DND-41 (cell line): Measurements from ENCODE around the gene NAA60.

Experiments
- ATAC-seq: fragments of 200-7000 bp; cut with Tn5 transposase; 3 replicates; pipeline ENCODE4 v1.9.1; 2021; ENCODE audit warnings: low read depth; ENCODE audit not compliant: insufficient read depth
- DNase-seq: peaks from one replicate; pipeline ENCODE4 v3.0.0-alpha.2; 2020
- H2AFZ ChIP-seq: 2 replicates; pipeline ENCODE4 v1.6.0; 2012; ENCODE audit warnings: low read depth, low read length
- H3K27ac ChIP-seq: 2 replicates; pipeline ENCODE4 v1.5.1; 2012; ENCODE audit warnings: low read length, inconsistent platforms
- H3K27me3 ChIP-seq: fragments of 200-600 bp; sonication (generic); 2 replicates; pipeline ENCODE4 v1.6.0; 2012; ENCODE audit warnings: low read length, mild to moderate bottlenecking, inconsistent platforms; ENCODE audit not compliant: insufficient read depth, poor library complexity
- H3K36me3 ChIP-seq: 2 replicates; pipeline ENCODE4 v1.5.1; 2012; ENCODE audit warnings: low read length, inconsistent platforms; ENCODE audit not compliant: insufficient read depth
- H3K4me1 ChIP-seq: 2 replicates; pipeline ENCODE4 v1.5.1; 2012; ENCODE audit warnings: mild to moderate bottlenecking, low read length; ENCODE audit not compliant: insufficient read depth
- H3K4me2 ChIP-seq: 2 replicates; pipeline ENCODE4 v1.6.0; 2012; ENCODE audit warnings: mild to moderate bottlenecking, moderate library complexity, low read length, inconsistent platforms; ENCODE audit not compliant: insufficient read depth
- H3K4me3 ChIP-seq, 2 experiments: fragments of 200-600 bp in 1 of 2; shearing (Covaris generic) in 1 of 2; 2 replicates each; pipeline ENCODE4 v1.5.1; 2012 to 2016; ENCODE audit warnings: inconsistent platforms in 2 of 2, low read length in 2 of 2, mild to moderate bottlenecking in 2 of 2, low read depth in 1 of 2, moderate library complexity in 1 of 2
- H3K79me2 ChIP-seq: 2 replicates; pipeline ENCODE4 v1.6.0; 2012; ENCODE audit warnings: low read length, inconsistent platforms; ENCODE audit not compliant: insufficient read depth
- H3K9ac ChIP-seq: 2 replicates; pipeline ENCODE4 v1.6.0; 2012; ENCODE audit warnings: low read depth, mild to moderate bottlenecking, inconsistent platforms, low read length, moderate library complexity
- H3K9me3 ChIP-seq: 2 replicates; pipeline ENCODE4 v1.5.1; 2012; ENCODE audit warnings: low read length, moderate library complexity, mild to moderate bottlenecking, inconsistent platforms; ENCODE audit not compliant: insufficient read depth, severe bottlenecking
- H4K20me1 ChIP-seq: 2 replicates; pipeline ENCODE4 v1.6.0; 2012; ENCODE audit warnings: low read length; ENCODE audit not compliant: insufficient read depth
- CTCF ChIP-seq: IDR thresholded peaks from 2 replicates; pipeline ENCODE4 v1.5.1; 2012; ENCODE audit warnings: borderline replicate concordance, low read length, moderate library complexity, mild to moderate bottlenecking; ENCODE audit not compliant: poor library complexity, severe bottlenecking; ENCODE audit errors: extremely low read depth
- EZH2 ChIP-seq: IDR thresholded peaks from 3 replicates; pipeline ENCODE4 v1.6.1; 2012; ENCODE audit warnings: borderline replicate concordance, low read depth, mild to moderate bottlenecking, moderate library complexity, low read length, inconsistent platforms; ENCODE audit not compliant: severe bottlenecking

The NAA60 gene

GRCh38 chr16:3530371-3530914, 87.0 kb downstream of the NAA60 start:
- TF ChIP-seq EZH2 (no peak), CTCF (no peak)
- Histone ChIP-seq H3K9ac (no peak overlapping the region), H2AFZ (no peak overlapping the region), H4K20me1 (no peaks in the 10 kb centered on the region), H3K4me1 (no peaks in the 10 kb centered on the region), H3K27me3 (no peaks in the 10 kb centered on the region), H3K9me3 (no peaks in the 10 kb centered on the region), H3K79me2 (no peaks in the 10 kb centered on the region), H3K4me3 (no peak overlapping the region), H3K27ac (no peak overlapping the region), H3K36me3 (peaks cover 29% of the 10 kb centered on the region), H3K4me2 (no peak overlapping the region)
- ATAC-seq: no peak
- no peak for DNase-seq

- ATAC-seq (no peak), DNase-seq (no peak)
- no peaks in the 10 kb centered on the region for H3K79me2 ChIP-seq
- no peak overlapping the region for H3K4me3 ChIP-seq
- no peak overlapping the region for H3K9ac ChIP-seq
- no peaks in the 10 kb centered on the region for H3K27me3 ChIP-seq
- no peak overlapping the region for H3K27ac ChIP-seq
- no peaks in the 10 kb centered on the region for H3K9me3 ChIP-seq
- H2AFZ ChIP-seq: no peak overlapping the region
- H3K4me2 ChIP-seq: no peak overlapping the region
- peaks cover 20% of the 10 kb centered on the region for H3K36me3 ChIP-seq
- no peaks in the 10 kb centered on the region for H3K4me1 ChIP-seq
- no peaks in the 10 kb centered on the region for H4K20me1 ChIP-seq
- TF ChIP-seq CTCF: no peak
- TF ChIP-seq EZH2: no peak
These were observed 89.3 kb downstream of the NAA60 start for GRCh38 chr16:3532741-3533140.

- DNase-seq (no peak), ATAC-seq (no peak)
- H3K36me3 ChIP-seq: peaks cover 17% of the 10 kb centered on the region
These were observed 90.6 kb downstream of the NAA60 start for GRCh38 chr16:3534126-3534525.

More at GRCh38 chr16:3534126-3534525, 90.6 kb downstream of the NAA60 start:
- Histone ChIP-seq H4K20me1 (no peaks in the 10 kb centered on the region), H3K27ac (no peak overlapping the region), H2AFZ (no peak overlapping the region), H3K79me2 (no peaks in the 10 kb centered on the region), H3K27me3 (no peaks in the 10 kb centered on the region), H3K9me3 (no peaks in the 10 kb centered on the region), H3K9ac (no peak overlapping the region), H3K4me1 (no peaks in the 10 kb centered on the region), H3K4me3 (no peak overlapping the region), H3K4me2 (no peak overlapping the region)
- TF ChIP-seq CTCF: no peak
- TF ChIP-seq EZH2: no peak
